22Rv1 (cell line): Measurements from ENCODE around the gene LIMK2.
A peak's percentile ranks its signal among the peaks of the same experiment; 100 is the strongest.

Experiments used
- H3K27ac ChIP-seq: fragments of 450-650 bp; 2 replicates; pipeline ENCODE4 v1.5.1; 2017
- CTCF ChIP-seq: fragments of 450-650 bp; IDR thresholded peaks from 2 replicates; pipeline ENCODE4 v1.5.1; 2017; ENCODE audit warnings: mild to moderate bottlenecking
- ZFX ChIP-seq: fragments of 450-650 bp; IDR thresholded peaks from 2 replicates; pipeline ENCODE4 v1.6.1; 2017; ENCODE audit warnings: antibody characterized with exemption, borderline replicate concordance

LIMK2 gene

GRCh38 chr22:31221084-31221483 lies 9.0 kb downstream of the LIMK2 start:
- TF ChIP-seq CTCF (no peak), ZFX (no peak)
- peak overlapping the region; percentile 80 for H3K27ac ChIP-seq

DNA sequence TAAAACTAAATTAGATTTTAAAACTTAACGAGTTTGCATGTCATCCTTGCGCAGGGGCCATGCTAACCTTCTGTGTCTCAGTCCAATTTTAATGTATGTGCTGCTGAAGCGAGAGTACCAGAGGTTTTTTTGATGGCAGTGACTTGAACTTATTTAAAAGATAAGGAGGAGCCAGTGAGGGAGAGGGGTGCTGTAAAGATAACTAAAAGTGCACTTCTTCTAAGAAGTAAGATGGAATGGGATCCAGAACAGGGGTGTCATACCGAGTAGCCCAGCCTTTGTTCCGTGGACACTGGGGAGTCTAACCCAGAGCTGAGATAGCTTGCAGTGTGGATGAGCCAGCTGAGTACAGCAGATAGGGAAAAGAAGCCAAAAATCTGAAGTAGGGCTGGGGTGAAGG lies 10.6 kb downstream of the LIMK2 start:
- H3K27ac ChIP-seq = peak overlapping the region; percentile 80

DNA sequence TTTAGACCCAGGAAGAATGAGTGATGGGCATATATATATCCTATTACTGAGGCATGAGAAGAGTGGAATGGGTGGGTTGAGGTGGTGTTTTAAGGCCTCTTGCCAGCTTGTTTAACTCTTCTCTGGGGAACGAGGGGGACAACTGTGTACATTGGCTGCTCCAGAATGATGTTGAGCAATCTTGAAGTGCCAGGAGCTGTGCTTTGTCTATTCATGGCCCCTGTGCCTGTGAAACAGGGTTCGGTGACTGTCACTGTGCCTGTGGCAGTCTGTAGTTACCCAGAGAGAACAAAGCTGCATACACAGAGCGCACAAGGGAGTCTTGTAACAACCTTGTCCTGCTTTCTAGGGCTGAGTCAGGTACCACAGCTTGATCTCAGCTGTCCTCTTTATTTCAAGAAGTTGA lies 11.7 kb downstream of the LIMK2 start:
- TF ChIP-seq CTCF (no peak), ZFX (no peak)
- peak overlapping the region; percentile 25; the same call in 1 of the 2 replicates for H3K27ac ChIP-seq

More for the DNA sequence above, 10.6 kb downstream of the LIMK2 start:
- TF ChIP-seq ZFX (no peak), CTCF (no peak)

DNA sequence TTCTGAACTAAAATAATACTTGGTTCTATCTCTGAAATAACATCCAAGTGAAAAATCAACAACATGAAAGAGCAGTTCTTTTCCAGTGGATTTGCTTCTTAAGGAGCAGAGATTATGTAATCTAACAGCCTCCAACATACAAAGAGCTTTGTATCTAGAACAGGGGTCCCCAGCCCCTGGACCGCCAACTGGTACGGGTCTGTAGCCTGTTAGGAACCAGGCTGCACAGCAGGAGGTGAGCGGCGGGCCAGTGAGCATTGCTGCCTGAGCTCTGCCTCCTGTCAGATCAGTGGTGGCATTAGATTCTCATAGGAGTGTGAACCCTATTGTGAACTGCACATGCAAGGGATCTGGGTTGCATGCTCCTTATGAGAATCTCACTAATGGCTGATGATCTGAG lies 12.6 kb downstream of the LIMK2 start:
- peak overlapping the region; percentile 25 for H3K27ac ChIP-seq

DNA sequence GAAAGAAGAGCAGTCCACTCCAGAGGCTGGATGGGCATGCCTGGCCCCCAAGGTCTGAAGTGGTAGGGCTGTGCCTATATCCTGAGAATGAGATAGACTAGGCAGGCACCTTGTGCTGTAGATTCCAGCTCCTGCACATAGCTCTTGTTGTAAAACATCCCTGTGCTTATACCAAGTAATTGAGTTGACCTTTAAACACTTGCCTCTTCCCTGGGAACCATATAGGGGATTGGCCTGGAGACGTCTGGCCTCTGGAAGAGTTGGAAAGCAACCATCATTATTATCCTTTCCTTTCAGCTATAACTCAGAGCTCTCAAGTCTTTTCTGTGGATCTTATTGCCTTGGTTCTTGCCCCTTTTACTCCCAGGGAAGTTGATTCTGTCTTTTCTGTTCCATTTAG lies 15.1 kb downstream of the LIMK2 start:
- H3K27ac ChIP-seq = peak overlapping the region; percentile 29
- TF ChIP-seq ZFX (no peak), CTCF (no peak)

DNA sequence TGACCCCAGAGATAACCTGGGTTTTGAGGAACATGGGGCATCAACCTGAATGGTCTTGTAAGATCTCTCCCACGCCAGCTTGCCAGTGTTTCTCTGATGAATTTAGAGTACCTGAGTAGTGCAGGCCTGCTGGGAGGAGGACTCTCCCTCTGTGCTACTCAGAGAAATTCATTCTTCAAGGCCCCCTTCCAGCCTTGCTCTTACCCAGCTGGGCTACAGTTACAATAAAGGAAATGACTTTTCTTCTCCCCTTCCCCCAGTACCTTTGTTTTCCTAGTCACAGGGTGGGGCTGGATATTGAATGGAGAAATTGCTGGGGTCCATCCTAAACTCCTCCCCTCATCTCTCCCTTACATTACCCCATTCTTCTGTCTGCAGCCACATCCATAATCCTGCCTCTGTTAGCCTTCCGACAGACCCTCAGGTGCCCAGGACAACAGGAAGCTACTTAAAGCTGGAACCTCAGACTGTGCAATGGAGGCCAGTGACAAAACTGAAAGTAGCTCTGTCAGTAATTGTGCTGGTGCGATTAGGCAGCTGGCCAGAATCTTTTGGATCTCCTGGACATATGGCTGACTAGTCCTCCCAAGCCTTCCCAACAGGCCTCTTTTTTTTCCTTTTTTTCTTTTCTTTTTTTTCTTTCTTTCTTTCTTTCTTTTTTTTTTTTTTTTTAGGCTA lies 17.4 kb downstream of the LIMK2 start:
- H3K27ac ChIP-seq = peak overlapping the region; percentile 34

DNA sequence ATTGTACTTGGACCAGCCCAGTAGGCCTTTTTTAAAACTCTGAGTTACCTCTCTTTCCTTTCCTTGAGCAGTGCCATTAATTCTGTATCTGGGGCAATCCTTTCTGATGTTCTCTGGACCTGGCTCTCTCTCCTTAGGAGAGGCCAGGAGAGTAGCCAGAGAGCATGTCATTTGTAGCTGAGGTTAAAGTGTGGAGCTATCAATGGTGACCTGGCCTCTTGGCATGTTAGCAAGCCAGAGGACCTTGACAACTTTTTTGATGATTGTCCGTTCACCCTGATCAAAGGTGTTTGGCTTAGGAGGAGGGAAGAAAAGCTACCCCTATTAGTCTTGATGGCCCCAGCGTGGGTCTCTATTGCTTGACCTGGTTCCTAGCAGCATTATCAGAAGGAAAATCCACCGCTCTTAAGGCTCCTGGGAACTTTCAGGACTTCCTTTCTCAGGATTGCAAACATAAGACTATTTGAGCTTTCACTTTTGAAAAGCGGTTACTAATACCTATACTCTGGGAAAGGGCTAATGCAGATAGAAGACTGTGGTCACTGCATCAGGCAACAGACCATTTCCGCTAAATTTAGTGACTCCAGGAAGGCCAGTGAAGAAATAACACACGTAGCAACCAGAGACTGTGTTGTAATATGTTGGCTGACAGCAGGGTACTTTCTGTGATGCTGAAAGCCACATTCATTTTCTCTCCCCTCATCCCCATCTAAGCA lies 18.2 kb downstream of the LIMK2 start:
- no peak for TF ChIP-seq ZFX
- peak overlapping the region; percentile 34 for H3K27ac ChIP-seq

More for the DNA sequence above, 17.4 kb downstream of the LIMK2 start:
- TF ChIP-seq ZFX (no peak), CTCF (no peak)

DNA sequence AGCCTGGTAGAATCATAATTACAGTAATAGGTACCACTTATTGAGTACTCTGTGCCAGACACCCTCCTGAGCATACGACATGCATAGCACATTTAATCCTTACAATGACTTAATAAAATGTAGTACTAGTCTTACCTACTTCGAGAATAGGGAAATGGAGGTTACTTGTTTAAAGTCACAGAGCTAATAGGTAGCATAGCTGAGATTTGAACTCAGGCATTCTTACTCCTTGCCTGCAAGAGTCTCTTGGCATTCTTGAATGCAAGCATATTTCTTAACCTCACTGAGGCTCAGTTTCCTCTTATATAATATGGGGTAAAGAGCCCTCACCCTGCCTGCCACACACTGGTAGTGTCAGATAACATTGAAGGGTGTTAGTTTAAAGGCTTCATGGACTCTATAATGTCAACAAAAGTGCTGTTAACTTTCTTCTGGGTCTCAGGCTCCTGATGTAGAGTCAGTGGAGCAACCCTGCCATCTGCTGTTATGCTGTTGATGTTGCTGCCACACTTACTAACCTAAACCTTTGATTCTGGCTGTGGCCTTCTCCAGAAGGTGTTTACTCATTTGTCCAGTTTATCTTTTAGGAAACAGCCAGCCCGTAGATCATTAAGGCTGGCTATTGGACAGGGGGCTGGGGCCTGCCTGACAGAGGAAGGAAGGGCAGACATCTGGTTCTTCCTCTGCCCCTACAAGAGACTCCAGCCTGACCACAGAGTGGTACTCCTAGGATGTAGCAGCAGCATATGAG lies 18.9 kb downstream of the LIMK2 start:
- H3K27ac ChIP-seq = peak overlapping the region; percentile 34
- TF ChIP-seq CTCF (peak; percentile 73), ZFX (no peak)
